GM19463 (cell line): ENCODE results near the gene XAF1.
"Not testable (repeated sequence)": the region's sequence is repeated elsewhere in the genome, so short reads cannot be mapped to it uniquely, and the experiment has no call there.

ENCODE experiments used
- ATAC-seq: cut with Tn5 transposase; IDR thresholded peaks from one replicate; pipeline ENCODE4 v1.9.1; 2021; ENCODE audit warnings: mild to moderate bottlenecking, moderate library complexity; ENCODE audit not compliant: unreplicated experiment

XAF1 gene

GRCh38 chr17:6753006-6753445, 2.8 kb upstream of the XAF1 start:
- no peak for ATAC-seq

DNA sequence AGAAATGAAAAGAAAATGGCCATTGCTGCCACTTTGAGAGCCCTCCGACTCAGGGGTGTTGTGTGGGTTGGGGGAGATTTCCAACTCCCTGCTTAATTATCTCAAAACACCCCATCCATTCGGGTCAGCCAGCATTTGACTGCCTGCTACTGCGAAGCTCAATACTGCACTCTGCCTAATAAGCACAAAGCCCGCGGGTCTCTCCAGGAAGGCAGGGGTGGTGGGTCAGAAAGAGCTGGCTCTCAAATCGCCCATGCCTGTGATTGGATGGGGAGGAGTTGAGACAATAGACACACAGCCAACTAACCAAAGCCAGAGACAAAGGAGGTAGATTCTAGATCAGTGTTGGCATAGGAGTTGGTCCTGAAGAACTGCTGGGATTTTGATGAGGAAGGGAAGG, 2.3 kb upstream of the XAF1 start:
- ATAC-seq = no peak

GRCh38 chr17:6755281-6755680, 565 bp upstream of the XAF1 start:
- no peak for ATAC-seq

DNA sequence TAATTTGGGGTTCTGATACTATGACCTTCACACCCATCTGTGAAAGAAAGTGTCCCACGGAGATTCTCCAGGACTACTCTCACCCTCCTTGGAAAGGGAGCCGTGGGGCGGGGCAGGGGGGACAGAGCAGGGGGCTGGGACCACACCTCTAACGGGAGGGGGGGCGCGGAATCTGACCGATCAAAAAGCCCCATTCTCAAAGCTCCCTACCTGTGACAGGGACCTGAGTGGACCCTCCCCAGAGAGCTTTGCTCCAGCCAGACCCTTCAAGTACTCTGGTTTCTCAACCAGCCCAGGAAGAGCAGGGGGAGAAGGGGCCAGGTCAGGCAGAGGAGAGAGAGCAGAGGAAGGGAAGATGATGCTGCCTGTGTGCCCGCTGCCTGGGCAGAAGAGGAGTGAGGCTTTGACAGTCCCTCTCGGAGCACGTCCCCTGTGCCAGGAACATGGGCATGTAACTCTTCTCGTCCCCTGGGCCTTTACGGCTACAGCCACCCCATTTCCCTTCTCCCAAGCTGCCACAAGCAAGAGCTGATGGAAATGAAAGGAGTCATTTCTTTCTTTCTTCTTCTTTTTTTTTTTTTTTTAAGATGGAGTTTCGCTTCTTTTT, 682 bp downstream of the XAF1 start:
- ATAC-seq = no peak

- no peak for ATAC-seq
These were observed 1.9 kb downstream of the XAF1 start for GRCh38 chr17:6757747-6758146.

DNA sequence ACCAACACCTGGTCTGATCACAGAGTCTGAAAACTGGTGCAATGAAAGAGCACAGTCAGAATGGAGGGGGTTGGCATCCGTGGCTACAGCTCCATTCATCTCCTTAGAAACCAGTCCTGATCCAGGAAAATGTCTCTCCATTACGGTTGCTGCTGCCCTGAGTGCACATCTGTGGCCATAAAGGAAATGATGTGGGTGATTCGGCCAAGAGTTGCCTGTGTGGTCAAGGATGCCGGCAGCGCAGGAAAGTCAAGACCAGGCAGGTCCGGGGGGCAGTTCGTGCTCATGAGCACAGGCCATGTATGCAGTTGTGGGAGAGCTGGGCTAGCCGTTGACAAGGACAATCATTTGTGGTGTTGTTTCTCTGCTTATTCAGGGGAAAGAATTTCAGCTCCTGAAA, 5.9 kb downstream of the XAF1 start:
- ATAC-seq = no peak

DNA sequence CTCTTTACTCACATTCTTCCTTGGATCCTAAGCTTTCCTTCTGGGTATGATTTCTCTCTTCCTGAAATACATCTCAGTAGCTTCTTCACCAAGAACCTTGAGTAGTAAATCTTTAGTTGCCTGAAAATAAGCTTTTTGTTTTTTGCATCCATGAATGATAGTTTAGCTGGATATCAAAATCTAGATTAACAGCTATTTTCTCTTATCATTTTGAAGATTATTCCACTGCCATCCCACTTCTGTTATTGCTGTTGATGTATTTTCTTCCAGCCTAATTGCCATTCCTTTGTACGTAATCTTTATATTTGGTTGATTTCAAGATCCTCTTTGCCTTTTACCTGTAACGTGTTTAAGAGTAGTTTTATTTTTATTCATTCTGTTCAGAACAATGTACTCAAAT, 12.6 kb downstream of the XAF1 start:
- ATAC-seq = no peak

- no peak for ATAC-seq
These were observed 16.2 kb downstream of the XAF1 start for GRCh38 chr17:6772016-6772415.

GRCh38 chr17:6774906-6775305, 19.1 kb downstream of the XAF1 start:
- not testable (repeated sequence) for ATAC-seq

DNA sequence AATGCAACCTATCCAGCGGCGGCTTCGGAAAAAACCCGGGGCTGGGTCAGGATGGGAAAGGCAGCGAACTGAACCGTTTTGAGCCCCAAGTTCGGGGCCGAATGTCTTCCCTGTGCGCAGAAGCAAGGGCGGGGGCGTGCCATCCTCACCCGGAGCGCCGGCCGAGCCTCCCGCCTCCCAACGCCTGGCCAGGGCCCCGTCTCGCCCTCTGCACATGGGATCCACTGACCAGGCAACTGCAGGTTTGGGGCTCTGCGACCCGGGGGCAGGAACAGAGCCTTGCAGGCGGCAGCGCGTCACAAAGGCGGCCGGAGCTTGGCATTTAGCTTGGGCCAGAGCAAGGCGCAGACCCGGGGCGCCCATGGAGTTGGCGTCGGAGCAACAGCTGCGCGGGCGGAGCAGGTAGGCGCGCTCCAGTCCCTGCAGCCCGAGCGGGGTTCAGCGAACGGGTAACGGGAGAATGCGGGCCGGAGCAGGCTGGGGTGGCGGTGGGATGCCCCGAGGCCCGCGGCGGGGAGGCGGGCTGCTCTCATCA, 20.1 kb downstream of the XAF1 start, which contains the start of gene FBXO39:
Gene FBXO39, plus strand, starts transcription at position 345 of the 535 bp plus-strand sequence. CDS start 3,654 bp downstream, outside the sequence.
- no peak for ATAC-seq

DNA sequence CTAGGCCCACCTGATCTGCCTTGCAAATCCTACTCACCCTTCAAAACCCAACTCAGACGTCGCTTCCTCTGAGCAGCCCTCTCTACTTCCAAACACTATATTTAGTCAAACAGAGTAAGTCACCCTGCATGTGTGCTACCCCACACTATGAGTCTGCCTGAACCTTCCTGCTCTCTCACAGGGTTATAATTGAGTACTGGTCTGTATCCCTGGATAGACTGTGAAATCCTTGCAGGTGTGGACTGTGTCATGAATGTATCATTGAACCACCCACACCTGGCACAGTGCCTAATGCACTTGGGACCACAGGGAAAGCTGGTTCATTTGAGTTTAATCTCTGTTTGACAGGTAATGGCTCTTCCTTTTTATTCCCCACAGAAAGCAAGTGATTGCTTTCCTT, 23.6 kb downstream of the XAF1 start:
- ATAC-seq = no peak

GRCh38 chr17:6780001-6780400, 24.2 kb downstream of the XAF1 start:
- no peak for ATAC-seq

GRCh38 chr17:6780886-6781285, 25.0 kb downstream of the XAF1 start:
- no peak for ATAC-seq

- ATAC-seq = no peak
These were observed 26.4 kb downstream of the XAF1 start for GRCh38 chr17:6782244-6782643.

DNA sequence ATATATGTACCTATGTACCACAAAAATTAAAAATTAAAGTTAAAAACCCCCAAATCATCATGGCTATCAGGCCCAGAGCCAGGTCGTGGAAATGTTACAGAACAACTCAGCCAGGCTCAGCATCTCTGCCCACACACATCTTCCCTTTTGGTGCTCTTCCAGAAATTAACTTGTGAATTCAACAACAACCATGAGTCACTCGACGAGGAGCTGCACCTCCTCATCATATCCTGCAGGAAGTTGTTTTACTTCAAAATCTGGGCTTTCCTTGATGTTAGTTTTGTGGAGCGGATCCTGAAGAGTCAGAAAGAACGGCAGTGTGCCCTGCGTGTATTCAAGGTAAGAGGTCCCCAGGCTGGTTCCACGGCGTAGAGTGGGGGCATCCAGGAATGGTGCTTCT, 30.8 kb downstream of the XAF1 start:
- no peak for ATAC-seq

DNA sequence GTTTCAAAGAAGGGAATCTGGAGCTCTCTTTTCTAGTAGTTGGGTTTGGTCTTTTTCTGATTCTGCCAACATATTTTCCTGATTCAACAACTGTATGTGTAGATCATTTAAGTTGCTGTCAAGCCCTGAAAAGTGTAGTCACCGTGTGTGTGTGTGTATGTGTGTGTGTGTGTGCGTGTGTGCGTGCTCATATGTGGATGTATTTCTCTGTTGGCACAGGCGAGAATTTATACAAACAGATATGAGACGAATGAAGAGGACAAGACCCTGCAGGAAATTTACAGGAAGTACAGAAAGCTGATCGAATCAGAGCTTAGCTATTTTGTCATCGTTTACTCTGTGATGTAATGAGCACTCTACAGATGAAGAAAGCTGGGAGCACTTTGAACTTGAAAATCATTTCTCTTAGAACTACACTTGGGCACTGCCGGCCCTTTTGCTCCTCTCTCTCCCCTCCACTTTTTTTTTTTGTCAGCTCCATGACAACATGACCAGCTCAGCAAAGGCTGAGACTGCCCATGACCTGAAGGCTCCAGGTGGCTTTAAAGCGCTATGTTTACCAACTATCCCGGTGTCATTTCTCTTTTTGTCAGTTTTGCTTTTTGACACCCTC, 31.3 kb downstream of the XAF1 start:
- ATAC-seq = no peak

DNA sequence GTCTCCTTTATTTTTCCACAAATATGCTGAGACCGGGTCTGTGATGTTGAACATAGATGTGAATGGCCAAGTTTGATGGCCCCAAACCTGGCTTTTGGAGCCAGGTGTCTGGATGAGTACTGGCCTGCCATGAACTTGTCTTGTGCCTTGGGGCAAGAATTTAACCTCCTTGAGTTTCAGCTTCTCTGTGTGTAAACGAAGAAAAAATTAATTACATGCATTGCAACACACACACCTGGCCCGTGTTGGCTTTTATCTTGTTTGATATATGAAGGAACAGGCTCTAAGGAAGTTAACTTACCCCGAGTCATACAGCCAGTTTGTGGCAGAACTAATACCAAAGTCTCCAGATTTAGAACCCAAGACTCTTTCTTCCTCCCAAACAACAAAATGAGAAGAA, 33.3 kb downstream of the XAF1 start:
- no peak for ATAC-seq

DNA sequence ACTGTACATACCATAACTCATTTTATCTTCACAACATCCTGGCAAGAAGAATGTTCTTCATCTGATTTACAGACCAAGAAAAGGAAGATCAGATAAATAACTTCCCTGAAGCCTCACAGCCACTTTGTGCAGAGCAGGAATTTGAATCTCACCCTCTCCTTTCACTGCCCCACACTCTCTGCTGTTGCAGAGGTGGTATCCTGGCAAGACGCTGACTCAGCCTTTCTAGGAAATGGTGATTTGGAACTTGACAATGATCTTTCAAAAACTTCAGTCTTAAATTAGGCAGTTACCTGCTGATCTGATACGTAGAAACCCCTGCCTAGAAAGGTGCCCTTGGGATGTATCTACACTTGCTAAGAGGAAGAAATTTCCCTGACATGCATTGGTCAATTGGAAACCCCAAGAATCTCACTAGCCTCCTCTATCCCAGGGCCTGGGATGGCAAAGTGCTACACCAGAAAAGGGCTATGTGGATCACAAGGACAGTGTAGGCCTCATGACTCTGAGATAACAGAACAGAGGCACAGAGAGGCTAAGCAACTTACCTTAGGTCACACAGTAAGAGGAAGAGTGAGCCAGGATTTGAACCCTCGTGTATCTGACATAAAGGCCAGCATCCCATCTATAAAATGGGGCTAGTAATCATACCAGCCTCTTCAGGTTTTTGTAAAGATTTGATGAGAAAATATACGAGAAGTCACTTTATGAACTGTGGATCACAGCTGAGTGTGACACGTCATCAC, 38.1 kb downstream of the XAF1 start:
- no peak for ATAC-seq

DNA sequence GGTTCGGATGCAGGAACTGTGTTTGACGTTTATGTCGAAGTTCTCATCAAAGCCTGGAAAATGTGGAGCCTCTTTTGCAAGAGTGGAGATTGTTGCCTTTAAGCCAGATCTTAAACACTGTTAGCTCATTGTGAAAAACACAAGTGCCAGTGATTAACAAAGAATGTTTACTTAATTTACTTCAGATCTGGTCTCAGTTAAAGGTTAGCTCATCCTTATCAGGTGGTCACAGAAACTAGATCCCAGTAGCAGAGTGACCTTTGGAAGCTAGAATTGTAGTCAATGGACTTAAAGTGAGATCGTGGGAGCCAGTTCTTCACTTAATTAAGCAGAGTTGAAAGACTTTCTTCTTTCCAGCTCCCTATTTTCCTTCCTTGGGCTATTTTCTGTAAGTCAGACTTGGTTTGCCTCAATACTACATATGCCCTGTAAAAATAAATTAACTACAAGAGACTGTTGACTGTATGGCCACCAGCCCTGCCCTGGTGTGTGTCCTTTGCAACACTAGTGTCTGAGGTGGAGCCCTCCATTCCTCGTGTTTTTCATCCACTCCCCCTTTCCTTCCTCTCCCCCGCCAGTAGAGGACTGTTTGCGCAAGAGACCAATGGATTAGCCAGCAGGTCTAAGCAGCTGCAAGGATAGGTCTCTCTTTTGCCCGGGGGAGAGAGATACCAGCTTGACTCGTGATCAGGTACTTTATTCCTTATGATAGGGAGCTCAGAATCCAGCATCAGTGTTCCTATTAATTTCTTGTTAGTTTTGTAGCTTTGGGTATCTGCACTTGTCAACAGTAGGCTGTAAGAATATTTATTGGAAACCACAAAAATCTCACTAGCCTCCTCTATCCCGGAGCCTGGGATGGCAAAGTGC, 40.4 kb downstream of the XAF1 start:
- ATAC-seq = no peak

- ATAC-seq = no peak
These were observed 41.1 kb downstream of the XAF1 start for GRCh38 chr17:6796887-6797490.
